GM18951 (cell line): ENCODE measurements around the gene GDAP1L1.

Source experiments
- POLR2A ChIP-seq: IDR thresholded peaks from 4 replicates; pipeline ENCODE4 v1.6.1; 2011; ENCODE audit warnings: mild to moderate bottlenecking; ENCODE audit not compliant: insufficient read length, insufficient read depth; ENCODE audit errors: extremely low read depth
- in situ Hi-C: fragments of 300-500 bp; cut with MboI; formaldehyde crosslinking; loops from one replicate; pipeline ENCODE4 v1.12.0; 2022; ENCODE audit warnings: low sequenced_read_pairs, mixed read lengths, inconsistent platforms; ENCODE audit not compliant: unreplicated experiment

GDAP1L1 gene

GRCh38 chr20:44210406-44211176 lies 36.5 kb upstream of the GDAP1L1 start, which contains the start of gene OSER1:
Gene OSER1, minus strand, starts transcription at chr20:44210771. Its CDS starts 3,814 bp downstream, at chr20:44206957.
- in situ Hi-C loops, result no loop called here
- peak; percentile 70 for TF ChIP-seq POLR2A

GRCh38 chr20:44211177-44212039 lies 35.7 kb upstream of the GDAP1L1 start:
- in situ Hi-C loops, result no loop called here

GRCh38 chr20:44212792-44213191 lies 34.3 kb upstream of the GDAP1L1 start:
- TF ChIP-seq POLR2A, result no peak
- in situ Hi-C loops, result no loop called here

More at GRCh38 chr20:44211177-44212039, 35.7 kb upstream of the GDAP1L1 start:
- TF ChIP-seq POLR2A, result no peak

DNA sequence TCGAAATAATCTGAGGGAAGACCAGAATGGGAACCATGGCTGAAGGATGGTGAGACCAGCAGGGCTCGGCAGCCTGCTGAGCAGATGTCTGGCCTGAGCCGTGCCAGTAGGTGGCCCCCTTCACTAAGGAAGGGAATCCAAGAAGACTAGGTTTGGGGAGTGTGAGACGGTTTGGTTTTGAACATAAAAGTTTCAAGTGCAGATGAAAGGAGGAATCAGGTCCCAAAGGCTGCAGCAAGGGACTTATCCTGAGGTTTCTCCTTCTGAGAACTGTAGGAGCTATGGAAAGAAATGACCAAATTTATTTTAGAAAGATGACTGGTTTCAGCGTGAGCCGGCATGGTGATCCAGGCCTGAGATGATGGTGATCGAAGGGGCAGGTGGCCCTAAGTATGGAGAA lies 32.0 kb upstream of the GDAP1L1 start:
- TF ChIP-seq POLR2A, result no peak
- in situ Hi-C loops, result loop anchor here (5.0 kb wide), 1 partner anchor 97 kb away; the partner anchor contains the start of gene FITM2

GRCh38 chr20:44217342-44218092 lies 29.6 kb upstream of the GDAP1L1 start:
- in situ Hi-C loops, result loop anchor here (5.0 kb wide), 1 partner anchor 95 kb away; the partner anchor contains the start of gene FITM2
- no peak for TF ChIP-seq POLR2A

- TF ChIP-seq POLR2A, result no peak
- in situ Hi-C loops, result loop anchor here (5.0 kb wide), 1 partner anchor 94 kb away; the partner anchor contains the start of gene FITM2
These were observed 28.7 kb upstream of the GDAP1L1 start for GRCh38 chr20:44218446-44218845.

DNA sequence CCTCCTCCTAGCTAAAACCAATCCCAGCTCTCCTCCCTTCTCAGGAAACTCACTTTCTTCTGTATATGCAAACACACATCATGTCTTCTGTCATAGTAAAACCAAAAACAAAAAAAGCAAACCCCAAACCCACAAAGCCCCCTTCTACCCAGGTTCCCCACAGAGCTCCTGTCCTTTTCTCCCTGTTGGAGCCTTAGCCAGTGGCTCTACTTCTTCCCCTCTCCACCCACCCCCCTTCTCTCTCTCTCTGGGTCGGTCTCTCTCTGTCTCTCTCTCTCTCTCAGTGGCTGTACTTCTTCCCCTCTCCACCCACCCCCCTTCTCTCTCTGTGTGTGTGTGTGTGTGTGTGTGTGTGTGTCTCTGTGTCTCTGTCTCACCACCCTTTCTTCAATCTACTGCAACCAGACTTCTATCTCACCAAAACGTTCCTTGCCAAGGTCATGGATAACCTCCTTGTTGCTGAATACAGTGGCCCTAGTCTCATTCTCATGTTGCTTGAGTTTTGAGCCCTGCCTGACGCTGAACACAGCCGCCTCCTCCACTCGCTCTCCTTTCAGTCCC lies 27.9 kb upstream of the GDAP1L1 start:
- no peak for TF ChIP-seq POLR2A
- in situ Hi-C loops, result loop anchor here (5.0 kb wide), 1 partner anchor 93 kb away; the partner anchor contains the start of gene FITM2

GRCh38 chr20:44219791-44220190 lies 27.3 kb upstream of the GDAP1L1 start:
- no peak for TF ChIP-seq POLR2A
- in situ Hi-C loops, result loop anchor here (5.0 kb wide), 1 partner anchor 93 kb away; the partner anchor contains the start of gene FITM2

GRCh38 chr20:44221368-44221954 lies 25.6 kb upstream of the GDAP1L1 start:
- TF ChIP-seq POLR2A, result no peak
- in situ Hi-C loops, result no loop called here

GRCh38 chr20:44222027-44222426 lies 25.1 kb upstream of the GDAP1L1 start:
- TF ChIP-seq POLR2A, result no peak
- in situ Hi-C loops, result no loop called here

DNA sequence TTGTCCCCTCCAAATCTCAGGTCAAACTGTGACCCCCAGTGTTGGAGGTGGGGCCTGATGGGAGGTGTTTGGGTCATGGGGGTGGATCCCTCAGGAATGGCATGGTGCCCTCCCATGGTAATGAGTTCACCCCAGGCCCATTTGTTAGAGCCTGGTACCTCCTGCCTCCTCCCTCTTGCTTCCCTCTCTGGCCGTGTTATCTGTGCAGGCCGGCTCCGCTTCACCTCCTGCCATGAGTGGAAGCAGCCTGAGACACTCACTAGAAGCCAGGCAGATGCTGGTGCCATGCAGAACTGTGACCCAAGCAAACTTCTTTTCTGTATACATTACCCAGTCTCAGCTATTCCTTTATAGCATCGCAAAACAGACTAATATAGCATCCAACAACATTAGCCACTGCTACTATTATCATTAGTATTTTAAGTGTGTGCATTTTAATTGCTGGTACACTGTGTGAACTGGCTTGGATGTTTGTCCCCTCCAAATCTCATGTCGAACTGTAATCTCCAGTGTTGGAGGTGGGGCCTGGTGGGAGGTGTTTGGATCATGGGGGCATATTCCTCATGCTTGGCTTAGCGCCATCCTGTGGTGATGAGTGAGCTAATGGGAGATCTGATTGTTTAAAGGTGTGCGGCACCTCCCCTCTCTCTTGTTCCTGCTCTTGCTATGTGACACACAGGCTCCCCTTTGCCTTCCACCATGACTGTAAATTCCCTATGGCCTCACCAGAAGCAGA lies 24.3 kb upstream of the GDAP1L1 start:
- in situ Hi-C loops, result no loop called here
- TF ChIP-seq POLR2A, result no peak

GRCh38 chr20:44223721-44224120 lies 23.4 kb upstream of the GDAP1L1 start:
- TF ChIP-seq POLR2A, result no peak
- in situ Hi-C loops, result no loop called here

DNA sequence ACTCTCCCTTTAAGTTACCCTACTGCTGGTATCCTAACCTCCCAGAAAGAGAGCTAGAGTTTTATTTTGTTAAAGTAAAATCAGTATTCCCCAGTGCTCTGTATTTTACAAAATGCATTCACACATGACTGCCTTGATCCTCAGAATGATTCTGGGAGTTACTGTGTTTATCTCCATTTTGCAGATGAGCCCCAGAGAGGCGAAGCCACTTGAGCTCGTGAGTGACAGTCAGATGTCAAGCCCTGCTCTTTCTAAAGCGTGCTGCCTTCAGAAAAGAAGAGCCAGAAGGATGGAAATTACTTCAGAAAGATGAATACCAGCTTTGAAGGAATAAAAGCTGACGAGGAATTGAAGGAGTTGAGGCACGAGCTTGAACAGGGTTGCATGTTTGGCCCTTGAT lies 22.5 kb upstream of the GDAP1L1 start:
- in situ Hi-C loops, result no loop called here
- no peak for TF ChIP-seq POLR2A
